ENCODE measurements around the gene KLHDC3. TPM values are rescaled to one million over a fixed set of nuclear protein-coding genes. Genes with fewer than 3 reads are reported as not detected.

KLHDC3 gene
- total RNA-seq, result 134 and 141 TPM in 2 replicates

GRCh38 chr6:43013843-43014433, at the start of gene KLHDC3, which contains the start of gene MEA1:
KLHDC3 (plus strand) TSS chr6:43014249; CDS start chr6:43017193, 2,944 bp downstream.
MEA1 (minus strand) TSS chr6:43013946; CDS start chr6:43013813, 133 bp downstream.

GRCh38 chr6:42978839-42979522, 35.1 kb upstream of the KLHDC3 start, which contains the start of gene PEX6:
PEX6 (minus strand) TSS chr6:42979181; CDS start chr6:42979150, 31 bp downstream.

DNA sequence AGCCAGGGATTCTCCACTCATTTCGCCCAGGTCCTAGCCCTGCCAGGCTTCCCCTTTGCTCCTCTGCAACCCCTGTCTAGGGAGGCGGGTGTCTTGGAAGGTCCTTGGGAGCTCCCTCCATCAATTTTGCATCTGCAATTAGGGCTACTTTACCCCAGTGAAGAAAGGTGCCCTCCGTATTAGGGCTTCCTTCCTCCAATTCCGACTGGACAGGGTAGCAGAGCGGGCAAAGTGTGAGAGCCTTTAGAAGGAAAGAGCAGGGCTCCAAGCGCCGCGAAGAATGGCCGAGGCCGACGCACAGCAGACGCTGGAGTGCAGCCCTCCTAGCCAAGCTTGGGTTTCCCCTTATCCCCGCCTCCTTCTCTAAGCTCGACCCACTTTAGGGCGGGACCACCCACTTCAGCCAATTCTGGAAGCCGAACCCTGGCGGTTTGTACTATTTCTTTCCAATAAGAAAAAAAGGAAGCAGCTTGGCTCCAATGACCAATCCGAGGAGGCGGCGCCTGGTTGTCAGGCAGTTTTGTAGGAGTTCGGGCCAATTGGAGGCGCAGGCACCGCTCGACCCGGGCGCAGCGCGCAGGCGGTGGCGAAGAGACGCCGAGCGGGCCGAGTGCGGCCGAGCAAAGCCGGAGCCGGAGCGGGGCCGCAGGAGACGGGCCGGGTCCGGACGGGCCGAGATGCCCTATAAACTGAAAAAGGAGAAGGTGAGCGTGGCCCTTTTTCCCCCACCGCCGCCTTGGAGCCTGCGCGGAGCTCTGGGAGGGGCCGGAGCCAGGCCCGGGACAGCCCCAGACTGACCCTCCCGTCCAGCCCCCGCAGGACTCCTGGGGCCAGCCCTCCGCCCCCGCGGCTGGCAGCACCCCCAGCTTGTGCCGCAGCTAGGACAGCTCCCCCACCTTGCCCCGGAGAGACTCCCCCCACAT, 29.8 kb upstream of the KLHDC3 start, which contains the start of gene PPP2R5D:
TSS of gene PPP2R5D (plus strand) at position 570 of the 923 bp plus-strand sequence. CDS start at position 678, 108 bp downstream.

GRCh38 chr6:43021270-43022047, 7.4 kb downstream of the KLHDC3 start, which contains the start of gene RRP36:
RRP36 (plus strand) TSS chr6:43021623; CDS start chr6:43021655, 32 bp downstream.

GRCh38 chr6:43053545-43054205, 39.6 kb downstream of the KLHDC3 start, which contains the start of gene CUL7:
CUL7 (minus strand) TSS chr6:43053851; CDS start chr6:43052788, 1,063 bp downstream.

GRCh38 chr6:43059168-43060033, 45.4 kb downstream of the KLHDC3 start, which contains the start of the genes KLC4 and MRPL2:
KLC4 (plus strand) TSS chr6:43059631; CDS start chr6:43061336, 1,705 bp downstream.
MRPL2 (minus strand) TSS chr6:43059434; CDS start chr6:43059381, 53 bp downstream.

Other genes starting within 250 kb of the KLHDC3 start
- gene BICRAL, start 232.2 kb upstream of the KLHDC3 start, total RNA-seq, result 5.1 and 5.8 TPM in 2 replicates
- 96.3 and 122 TPM in 2 replicates for gene RPL7L1, start 134.6 kb upstream of the KLHDC3 start, total RNA-seq
- 0.17 TPM in 1 of 2 replicates, not detected in the other for gene PTCRA, start 98.2 kb upstream of the KLHDC3 start, total RNA-seq
- gene CNPY3, start 84.8 kb upstream of the KLHDC3 start, total RNA-seq, result 24.3 and 29.0 TPM in 2 replicates
- 0.11 and 0.17 TPM in 2 replicates for gene GNMT, start 53.5 kb upstream of the KLHDC3 start, total RNA-seq
- gene PEX6, start 35.1 kb upstream of the KLHDC3 start, total RNA-seq, result 11.8 and 28.6 TPM in 2 replicates
- gene PPP2R5D, start 29.7 kb upstream of the KLHDC3 start, total RNA-seq, result 22.3 and 31.3 TPM in 2 replicates
- 36.4 and 37.4 TPM in 2 replicates for gene MEA1, start 303 bp upstream of the KLHDC3 start, total RNA-seq
- gene RRP36, start 7.4 kb downstream of the KLHDC3 start, total RNA-seq, result 73.8 and 80.4 TPM in 2 replicates
- gene CUL7, start 39.6 kb downstream of the KLHDC3 start, total RNA-seq, result 18.4 and 23.4 TPM in 2 replicates
- 11.3 and 11.5 TPM in 2 replicates for gene MRPL2, start 45.2 kb downstream of the KLHDC3 start, total RNA-seq
- gene KLC4, start 45.4 kb downstream of the KLHDC3 start, total RNA-seq, result 16.5 and 17.2 TPM in 2 replicates
- gene PTK7, start 62.1 kb downstream of the KLHDC3 start, total RNA-seq, result 28.2 and 39.6 TPM in 2 replicates
- gene SRF, start 157.0 kb downstream of the KLHDC3 start, total RNA-seq, result 11.8 TPM in 2 replicates
- gene CUL9, start 167.9 kb downstream of the KLHDC3 start, total RNA-seq, result 16.9 and 17.9 TPM in 2 replicates
- 44.8 and 59.2 TPM in 2 replicates for gene DNPH1, start 215.2 kb downstream of the KLHDC3 start, total RNA-seq
- not detected in 2 replicates for gene TTBK1, start 229.2 kb downstream of the KLHDC3 start, total RNA-seq